GM12891 (cell line): ENCODE results near the gene MEX3C.
A peak's percentile ranks its signal among the peaks of the same experiment; 100 is the strongest.

Source experiments
- DNase-seq: peaks from one replicate; pipeline ENCODE4 v3.0.0; 2011; ENCODE audit warnings: low spot score; ENCODE audit not compliant: insufficient read length
- FAIRE-seq: peaks from 2 replicates; lab custom pipeline; 2011; peaks lifted over from hg19 to GRCh38; lab: Jason Lieb, UNC
- PAX5 ChIP-seq: IDR thresholded peaks from 2 replicates; pipeline ENCODE4 v1.6.1; 2011; ENCODE audit warnings: low read length, moderate library complexity, mild to moderate bottlenecking; ENCODE audit not compliant: insufficient read depth, severe bottlenecking
- POLR2A ChIP-seq: IDR thresholded peaks from 2 replicates; pipeline ENCODE4 v1.6.1; 2011; ENCODE audit warnings: low read depth, low read length, control low read depth
- POLR2AphosphoS5 ChIP-seq: IDR thresholded peaks from 2 replicates; pipeline ENCODE4 v1.6.1; 2011; ENCODE audit warnings: low read depth, low read length, control low read depth
- POU2F2 ChIP-seq: IDR thresholded peaks from 2 replicates; pipeline ENCODE4 v1.6.1; 2011; ENCODE audit warnings: low read depth, mild to moderate bottlenecking, control low read depth, low read length, moderate library complexity
- SPI1 ChIP-seq: IDR thresholded peaks from 2 replicates; pipeline ENCODE4 v1.6.1; 2011; ENCODE audit warnings: low read depth, low read length, control low read depth
- TAF1 ChIP-seq: IDR thresholded peaks from 2 replicates; pipeline ENCODE4 v1.6.1; 2011; ENCODE audit warnings: low read depth, low read length, control low read depth

MEX3C gene

DNA sequence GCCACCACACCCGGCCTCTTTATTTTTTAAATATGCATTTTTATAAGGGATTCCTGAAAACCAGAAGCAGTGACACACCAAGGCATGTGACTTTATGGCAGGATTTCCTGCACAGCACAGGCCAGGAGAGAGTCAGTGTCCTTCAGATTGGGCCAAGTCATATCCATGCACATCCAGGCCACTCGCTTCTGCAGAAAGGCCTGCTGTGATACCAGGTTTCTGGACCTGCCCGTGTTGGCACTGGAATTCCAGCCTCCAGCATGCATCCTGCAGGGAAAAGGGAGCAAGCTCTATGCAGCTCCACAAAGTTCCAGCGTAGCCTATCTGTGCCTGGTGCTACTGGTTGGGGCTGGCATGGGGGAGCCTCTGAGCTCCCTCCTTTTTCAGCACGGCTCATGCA is 36.8 kb downstream of the MEX3C start:
- no peak for FAIRE-seq
- no peak for TF ChIP-seq POU2F2
- TF ChIP-seq POLR2AphosphoS5 = no peak
- no peak for TF ChIP-seq SPI1
- TF ChIP-seq PAX5 = no peak
- no peak for TF ChIP-seq TAF1
- TF ChIP-seq POLR2A = no peak
- DNase-seq = no peak

GRCh38 chr18:51157215-51157614 is 40.3 kb downstream of the MEX3C start:
- DNase-seq (no peak), FAIRE-seq (no peak)

DNA sequence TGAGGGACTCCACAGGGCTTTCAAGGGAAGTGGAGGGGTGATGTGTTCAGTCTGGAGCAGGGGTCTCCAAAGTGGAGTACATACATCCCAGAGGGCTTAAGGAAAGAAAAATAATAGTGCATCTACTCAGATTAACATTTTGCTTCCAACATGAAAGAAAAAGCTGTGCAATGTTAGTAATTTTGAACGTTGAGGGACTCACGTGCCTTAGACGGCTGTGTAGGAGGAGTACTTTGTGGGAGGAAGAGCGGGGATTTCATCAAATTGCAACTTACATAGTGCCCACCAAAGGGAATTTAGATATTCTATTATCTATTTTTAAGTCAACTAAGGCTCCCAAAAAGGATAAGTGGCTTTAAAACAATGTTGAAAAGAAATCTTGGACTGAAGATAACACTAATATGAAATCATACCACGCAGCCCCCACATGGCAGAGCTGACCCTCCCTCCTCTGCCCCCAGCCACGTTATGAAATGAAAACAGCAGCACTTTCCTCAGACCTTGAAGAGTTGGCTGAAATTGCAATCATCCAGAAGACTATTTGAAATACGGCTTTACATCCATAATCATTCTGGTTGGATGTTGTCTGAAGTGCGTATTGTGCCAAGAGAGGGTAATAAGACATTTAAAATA is 42.9 kb downstream of the MEX3C start:
- FAIRE-seq = peak; percentile 23
- TF ChIP-seq POLR2AphosphoS5 (no peak), PAX5 (no peak), TAF1 (no peak), POU2F2 (no peak), SPI1 (no peak), POLR2A (no peak)
- no peak for DNase-seq

More at GRCh38 chr18:51157215-51157614, 40.3 kb downstream of the MEX3C start:
- no peak for TF ChIP-seq SPI1
- no peak for TF ChIP-seq TAF1
- no peak for TF ChIP-seq PAX5
- TF ChIP-seq POLR2A = no peak
- no peak for TF ChIP-seq POU2F2
- TF ChIP-seq POLR2AphosphoS5 = no peak

GRCh38 chr18:51153659-51154371 is 43.7 kb downstream of the MEX3C start:
- no peak for TF ChIP-seq SPI1
- no peak for TF ChIP-seq POU2F2
- TF ChIP-seq POLR2A = no peak
- TF ChIP-seq PAX5 = no peak
- DNase-seq = peak; percentile 38
- peak; percentile 93 for FAIRE-seq

GRCh38 chr18:51151568-51152511 is 45.6 kb downstream of the MEX3C start:
- no peak for DNase-seq
- TF ChIP-seq SPI1 (no peak), POLR2A (peak; percentile 41; the same call in 1 of the 2 replicates)
- FAIRE-seq = peak; percentile 94

DNA sequence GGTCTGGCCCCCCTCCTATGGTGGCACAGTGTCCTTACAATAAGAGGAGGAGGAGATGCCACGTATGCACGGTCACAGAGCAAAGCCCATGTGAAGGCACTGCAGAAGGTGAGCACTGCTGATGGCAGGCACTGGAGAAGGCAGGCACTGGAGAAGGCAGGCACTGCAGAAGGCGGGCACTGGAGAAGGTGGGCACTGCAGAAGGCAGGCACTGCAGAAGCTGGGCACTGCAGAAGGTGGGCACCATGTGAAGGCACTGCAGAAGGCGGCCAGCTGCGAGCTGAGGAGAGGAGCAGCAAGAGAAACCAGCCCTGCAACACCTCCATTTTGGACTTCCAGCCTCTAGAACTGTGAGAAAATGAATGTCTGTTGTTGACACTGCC is 46.3 kb downstream of the MEX3C start:
- no peak for DNase-seq
- TF ChIP-seq POLR2AphosphoS5 (no peak), SPI1 (no peak)
- no peak for FAIRE-seq

DNA sequence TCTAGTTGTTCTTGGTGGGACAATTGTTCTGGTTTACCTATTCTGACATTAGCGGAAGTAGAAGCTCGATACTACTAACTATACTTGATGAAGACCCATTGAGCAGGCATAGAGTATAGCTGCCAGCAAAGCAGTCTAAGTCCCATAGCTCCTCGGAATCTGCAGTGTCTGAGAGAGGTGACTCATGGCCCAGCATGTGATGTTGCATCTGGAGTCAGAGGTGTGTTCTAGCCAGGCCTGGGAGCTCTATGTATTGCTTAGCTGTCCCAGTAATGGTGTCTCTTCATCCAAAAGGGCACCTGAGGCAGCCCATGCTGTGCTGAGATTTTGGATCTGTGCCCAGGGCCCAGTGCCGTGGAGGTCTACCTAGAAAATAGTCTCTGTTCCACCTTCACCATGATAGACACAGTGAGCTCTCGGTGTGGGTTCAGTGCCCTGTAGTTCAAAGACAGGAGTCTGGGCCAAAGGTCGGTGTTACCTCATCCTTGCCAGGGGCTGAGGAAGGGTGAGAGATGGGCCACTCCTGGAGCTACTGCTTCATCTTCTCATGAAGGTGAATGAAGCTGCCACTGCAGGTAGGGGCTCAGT is 47.3 kb downstream of the MEX3C start:
- no peak for FAIRE-seq
- TF ChIP-seq POLR2A = no peak
- TF ChIP-seq PAX5 = no peak
- TF ChIP-seq POU2F2 = no peak
- no peak for TF ChIP-seq SPI1
- no peak for DNase-seq

DNA sequence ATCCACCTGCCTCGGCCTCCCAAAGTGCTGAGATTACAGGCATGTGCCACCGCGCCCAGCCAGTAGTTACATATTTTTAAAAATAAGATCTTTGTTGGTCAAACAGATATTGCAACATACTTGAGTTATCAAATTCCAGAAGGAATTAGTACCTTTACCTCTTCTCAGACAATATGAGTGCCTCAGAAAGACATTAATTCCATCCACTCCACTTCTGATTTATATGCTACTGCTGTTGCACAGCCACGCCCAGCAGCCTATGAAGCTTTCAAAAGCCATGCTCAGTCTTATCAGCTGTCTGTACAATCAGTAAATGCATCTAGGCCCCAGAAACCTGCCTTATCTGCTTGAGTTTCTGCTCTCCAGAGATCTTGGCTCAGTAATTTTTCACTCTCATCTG is 47.8 kb downstream of the MEX3C start:
- TF ChIP-seq POU2F2 = no peak
- no peak for TF ChIP-seq SPI1
- TF ChIP-seq POLR2AphosphoS5 = no peak
- TF ChIP-seq POLR2A = no peak
- no peak for TF ChIP-seq PAX5
- FAIRE-seq (no peak), DNase-seq (no peak)

GRCh38 chr18:51146909-51147308 is 50.6 kb downstream of the MEX3C start:
- FAIRE-seq = no peak
- no peak for DNase-seq
- TF ChIP-seq POLR2AphosphoS5 = no peak
- no peak for TF ChIP-seq POLR2A
- TF ChIP-seq PAX5 = no peak
- no peak for TF ChIP-seq POU2F2
- TF ChIP-seq SPI1 = no peak
- TF ChIP-seq TAF1 = no peak
